Lower leg skin (tissue), 4 donors: Measurements from ENCODE around the gene CCNQ. TPM values are rescaled to one million over a fixed set of nuclear protein-coding genes. Genes with fewer than 3 reads are reported as not detected.

Experiments
- DNase-seq, 2 donors: peaks; one replicate each; pipeline ENCODE4 v3.0.0-alpha.2; 2019; ENCODE audit warnings: low spot score in 2 of 2
- H3K4me3 ChIP-seq: fragments of 200-600 bp; sonication (generic); 2 replicates; pipeline ENCODE4 v1.5.1; 2017; ENCODE audit warnings: mild to moderate bottlenecking, low read depth; ENCODE audit not compliant: poor library complexity, severe bottlenecking
- CTCF ChIP-seq, 3 donors: fragments of 450-650 bp; IDR thresholded peaks; one replicate each; pipeline ENCODE4 v1.5.1; 2016; ENCODE audit warnings: antibody characterized with exemption in 3 of 3, mild to moderate bottlenecking in 3 of 3, moderate library complexity in 2 of 3
- POLR2A ChIP-seq, 2 donors: fragments of 450-650 bp; IDR thresholded peaks; one replicate each; pipeline ENCODE4 v1.6.1; 2016 to 2017; ENCODE audit warnings: antibody characterized with exemption in 2 of 2, mild to moderate bottlenecking in 1 of 2, moderate library complexity in 1 of 2
- WGBS, 2 donors: methylation state at CpG; one replicate each; pipeline ENCODE4 v1.1.5; 2018; 5-methylcytosine and 5-hydroxymethylcytosine counted together
- intact Hi-C: fragments of 100-400 bp; cut with DNase I; formaldehyde crosslinking; loops from one replicate; pipeline ENCODE4 v1.15.0; 2023; ENCODE audit warnings: low total_unique reads
- total RNA-seq, 4 donors: library from RNA; depleted of rRNA; stranded (reverse); fragments of >200 nt; gene quantifications; one replicate each; pipeline ENCODE4 v1.1.0, GENCODE V29; 2016

The CCNQ gene
- total RNA-seq, result 10 to 100 TPM; 20.7 to 35.7 (median 28.5) TPM

- H3K4me3 ChIP-seq, result peak within 1 kb of the TSS; percentile 45
- TF ChIP-seq POLR2A (IDR thresholded peaks at IDR 0.05) (no peak), CTCF (IDR thresholded peaks at IDR 0.05) (no peak)
- WGBS, 2 donors, result 0 to 41% methylated on average over 9 to 47 of the region's 79 CpGs
- DNase-seq, result no peak
- intact Hi-C loops, result no loop called here
Observed at GRCh38 chrX:153598541-153599191, at the start of gene CCNQ. Gene CCNQ (minus strand): TSS chrX:153599139. CDS start chrX:153599073, 66 bp downstream.

- intact Hi-C loops, result no loop called here
- H3K4me3 ChIP-seq, result no peak overlapping the region
- TF ChIP-seq POLR2A (IDR thresholded peaks at IDR 0.05) (no peak), CTCF (IDR thresholded peaks at IDR 0.05) (no peak)
- peak in 1 of 2 donors; percentile 83 for DNase-seq
- WGBS, 2 donors, result 60% methylated on average over 45 of the region's 85 CpGs; no CpG with 5 or more reads in 1 of the 2 donors
Observed at GRCh38 chrX:153647461-153648357, 48.8 kb upstream of the CCNQ start.

- peak in 1 of 2 donors; percentile 60 for DNase-seq
- no peak for TF ChIP-seq POLR2A (IDR thresholded peaks at IDR 0.05)
- peak in 1 of 3 donors; percentile 37 for TF ChIP-seq CTCF (IDR thresholded peaks at IDR 0.05)
- 4 to 31% methylated on average over 9 to 18 of the region's 53 CpGs for WGBS, 2 donors
- intact Hi-C loops, result no loop called here
- H3K4me3 ChIP-seq, result no peak within 1 kb of the TSS
Observed at GRCh38 chrX:153646620-153647373, 47.9 kb upstream of the CCNQ start, which contains the start of gene DUSP9. Gene DUSP9 (plus strand): TSS chrX:153647203. CDS start chrX:153647954, 751 bp downstream.

- 61 to 67% methylated on average over 10 of the region's 10 CpGs for WGBS, 2 donors
- no peak for TF ChIP-seq CTCF (IDR thresholded peaks at IDR 0.05)
- TF ChIP-seq POLR2A (IDR thresholded peaks at IDR 0.05), result no peak
- intact Hi-C loops, result no loop called here
- no peak overlapping the region for H3K4me3 ChIP-seq
- DNase-seq, result peak in 1 of 2 donors; percentile 59
Observed at GRCh38 chrX:153645921-153646488, 47.1 kb upstream of the CCNQ start.

- intact Hi-C loops, result no loop called here
- WGBS, 2 donors, result 79 to 84% methylated on average over 3 to 6 of the region's 6 CpGs
- DNase-seq, result peak in 1 of 2 donors; percentile 70
- TF ChIP-seq CTCF (IDR thresholded peaks at IDR 0.05), result no peak
- TF ChIP-seq POLR2A (IDR thresholded peaks at IDR 0.05), result no peak
- H3K4me3 ChIP-seq, result no peak overlapping the region
Observed at GRCh38 chrX:153645151-153645550, 46.2 kb upstream of the CCNQ start.
